ENCODE measurements around the gene RAB1A.

The RAB1A gene

GRCh38 chr2:65085148-65085547, 44.8 kb downstream of the RAB1A start:
- no peak for DNase-seq

DNA sequence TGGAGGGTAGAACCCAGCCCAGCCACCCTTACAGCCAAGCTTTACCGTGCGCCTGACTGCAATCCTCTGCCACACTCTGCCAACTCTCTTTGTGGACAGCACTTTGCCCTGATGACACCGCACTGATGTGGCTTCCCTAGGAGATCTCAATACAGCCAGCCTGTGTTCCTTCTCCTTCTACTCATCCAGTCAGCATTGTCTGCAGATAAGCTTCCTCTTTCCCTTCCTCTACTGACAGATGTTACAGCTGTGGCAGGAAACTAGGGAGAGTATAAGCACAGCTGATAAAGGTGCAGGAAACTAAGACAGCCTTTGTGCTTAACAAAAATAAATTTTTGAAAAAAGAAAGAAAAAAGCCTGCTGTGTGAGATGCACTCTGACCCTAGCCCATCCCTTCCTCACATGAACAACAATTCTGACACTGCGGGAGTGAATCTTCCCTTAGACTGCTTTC, 48.6 kb downstream of the RAB1A start:
- DNase-seq = no peak

- DNase-seq = no peak
Observed at GRCh38 chr2:65079017-65079416, 50.9 kb downstream of the RAB1A start.

DNA sequence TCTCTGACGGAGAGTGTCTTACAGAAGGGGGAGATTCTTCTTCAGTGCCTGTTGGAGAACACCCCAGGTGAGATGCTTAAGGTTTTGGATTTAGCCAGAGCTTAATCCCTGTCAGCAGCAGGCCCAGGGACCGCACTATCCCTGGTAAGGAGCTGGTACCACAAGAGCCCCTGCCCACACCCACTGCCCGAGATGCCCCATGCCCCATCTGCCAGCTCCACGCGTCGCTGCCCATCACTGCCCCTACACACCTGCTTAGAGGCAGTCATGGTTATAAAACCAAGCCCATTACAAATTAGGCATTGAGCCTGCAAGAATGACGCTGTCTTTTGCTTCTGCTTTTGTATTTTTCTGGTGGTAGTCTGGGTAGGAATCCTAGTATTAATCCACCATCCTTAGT, 52.0 kb downstream of the RAB1A start:
- DNase-seq = no peak

- DNase-seq = no peak
Observed at GRCh38 chr2:65076345-65076710, 53.6 kb downstream of the RAB1A start.

DNA sequence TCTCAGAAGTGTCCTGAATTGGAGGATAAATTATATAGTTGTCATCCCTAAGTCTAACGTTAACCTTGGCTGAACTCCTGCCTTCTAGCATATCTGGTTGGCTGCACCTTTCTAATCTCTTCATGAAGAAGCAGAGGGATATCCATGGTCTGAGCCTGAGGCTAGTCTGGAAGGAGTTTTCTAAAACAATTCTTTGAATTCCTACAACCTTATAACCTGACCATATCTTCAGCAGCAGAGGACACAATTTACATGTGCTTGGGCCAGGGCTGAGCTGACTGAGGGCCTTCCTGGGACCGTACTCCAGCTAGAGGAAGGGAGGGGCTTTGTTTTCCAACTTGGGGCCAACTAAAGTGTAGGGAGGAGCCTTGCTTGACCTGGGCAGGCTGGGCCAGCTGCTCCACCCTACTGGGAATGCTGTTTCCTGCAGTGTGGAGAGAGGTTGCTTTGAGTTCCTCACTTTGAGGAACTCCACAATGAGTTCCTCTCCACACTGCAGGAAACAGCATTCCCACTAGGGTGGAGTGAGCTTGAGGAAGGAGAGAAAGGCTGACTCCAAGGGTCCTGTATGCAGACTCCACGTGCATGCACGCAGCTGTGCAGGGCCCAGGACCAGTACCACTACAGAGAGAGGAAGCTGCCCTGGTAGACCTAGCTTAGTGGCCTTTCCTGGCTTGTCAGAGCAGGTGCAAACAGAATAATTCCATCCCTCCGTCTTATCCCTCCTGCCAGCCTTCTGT, 54.1 kb downstream of the RAB1A start:
- DNase-seq = no peak

GRCh38 chr2:65075176-65075575, 54.7 kb downstream of the RAB1A start:
- DNase-seq = no peak

DNA sequence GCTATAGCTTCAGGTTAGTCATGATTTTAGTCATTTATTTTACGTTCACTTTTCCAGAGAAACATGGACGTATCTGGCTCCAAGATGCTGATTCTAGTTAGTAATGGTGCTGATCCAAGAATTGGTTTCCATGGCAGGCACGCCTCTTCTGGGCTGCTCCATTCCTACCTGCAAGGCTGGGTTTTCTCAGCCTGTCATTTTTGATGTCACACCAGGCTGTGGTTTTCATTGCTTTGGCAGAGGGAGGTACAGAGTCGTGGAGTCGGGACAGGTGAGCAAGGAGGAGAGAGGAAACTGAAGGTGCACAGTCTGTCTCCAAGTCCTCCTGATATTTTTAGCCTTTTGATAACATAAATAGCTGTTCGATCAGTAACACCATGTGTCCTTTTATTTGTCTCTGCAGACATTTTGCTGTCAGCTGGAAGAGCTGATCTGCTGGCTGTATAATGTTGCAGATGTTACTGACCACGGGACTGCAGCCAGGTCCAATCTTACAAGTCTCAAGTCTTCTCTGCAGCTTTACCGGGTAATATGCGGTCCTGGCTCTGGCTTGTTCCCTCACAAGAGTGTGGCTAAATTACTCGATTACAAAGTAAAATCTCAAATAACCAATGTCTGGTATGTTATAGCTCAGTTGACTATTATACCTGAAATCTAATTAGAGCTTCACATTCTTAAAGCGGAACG, 55.9 kb downstream of the RAB1A start:
- no peak for DNase-seq

- DNase-seq = no peak
Observed at GRCh38 chr2:65072181-65072970, 57.5 kb downstream of the RAB1A start.

- no peak for DNase-seq
Observed at GRCh38 chr2:65071499-65072180, 58.3 kb downstream of the RAB1A start.

- no peak for DNase-seq
Observed at GRCh38 chr2:65070856-65071255, 59.0 kb downstream of the RAB1A start.

DNA sequence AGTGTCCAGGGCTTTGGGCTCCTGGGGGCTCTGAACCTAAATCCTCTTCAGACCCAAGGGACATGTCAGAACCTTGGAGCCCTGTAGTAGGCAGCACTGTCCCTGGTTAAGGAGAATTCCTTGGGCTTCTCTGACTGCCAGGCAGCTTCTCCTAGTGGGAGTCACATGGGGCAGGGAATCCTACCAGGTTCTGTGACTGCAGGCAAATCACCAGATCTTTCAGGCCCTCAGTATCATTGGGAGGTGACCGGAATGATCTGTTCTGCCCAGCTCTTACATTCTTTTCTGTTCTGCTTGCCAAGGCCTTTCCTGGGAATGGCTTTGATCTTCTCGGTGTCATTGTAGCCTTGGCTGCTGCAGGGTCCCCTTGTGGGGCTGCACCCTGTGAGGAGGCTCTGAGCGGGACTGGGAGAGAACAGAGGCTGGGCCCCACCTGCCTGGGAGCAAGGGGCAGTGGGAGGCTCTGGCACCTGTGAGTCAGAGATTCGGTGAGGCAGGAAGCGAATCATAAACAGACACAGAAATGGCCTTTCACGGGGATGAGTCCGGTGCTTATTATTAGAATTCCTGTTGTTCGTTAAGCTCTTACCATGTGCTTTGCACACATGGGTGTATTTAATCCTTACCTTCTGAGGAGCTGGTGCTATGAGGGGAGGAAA, 59.6 kb downstream of the RAB1A start:
- no peak for DNase-seq

GRCh38 chr2:65069439-65069824, 60.5 kb downstream of the RAB1A start:
- no peak for DNase-seq

- DNase-seq = no peak
Observed at GRCh38 chr2:65067806-65068553, 61.9 kb downstream of the RAB1A start.

- peak; percentile 22 for DNase-seq
Observed at GRCh38 chr2:65064728-65065552, 65.0 kb downstream of the RAB1A start.

GRCh38 chr2:65062843-65063825, 66.8 kb downstream of the RAB1A start:
- DNase-seq = no peak

GRCh38 chr2:65061910-65062339, 68.0 kb downstream of the RAB1A start:
- no peak for DNase-seq

DNA sequence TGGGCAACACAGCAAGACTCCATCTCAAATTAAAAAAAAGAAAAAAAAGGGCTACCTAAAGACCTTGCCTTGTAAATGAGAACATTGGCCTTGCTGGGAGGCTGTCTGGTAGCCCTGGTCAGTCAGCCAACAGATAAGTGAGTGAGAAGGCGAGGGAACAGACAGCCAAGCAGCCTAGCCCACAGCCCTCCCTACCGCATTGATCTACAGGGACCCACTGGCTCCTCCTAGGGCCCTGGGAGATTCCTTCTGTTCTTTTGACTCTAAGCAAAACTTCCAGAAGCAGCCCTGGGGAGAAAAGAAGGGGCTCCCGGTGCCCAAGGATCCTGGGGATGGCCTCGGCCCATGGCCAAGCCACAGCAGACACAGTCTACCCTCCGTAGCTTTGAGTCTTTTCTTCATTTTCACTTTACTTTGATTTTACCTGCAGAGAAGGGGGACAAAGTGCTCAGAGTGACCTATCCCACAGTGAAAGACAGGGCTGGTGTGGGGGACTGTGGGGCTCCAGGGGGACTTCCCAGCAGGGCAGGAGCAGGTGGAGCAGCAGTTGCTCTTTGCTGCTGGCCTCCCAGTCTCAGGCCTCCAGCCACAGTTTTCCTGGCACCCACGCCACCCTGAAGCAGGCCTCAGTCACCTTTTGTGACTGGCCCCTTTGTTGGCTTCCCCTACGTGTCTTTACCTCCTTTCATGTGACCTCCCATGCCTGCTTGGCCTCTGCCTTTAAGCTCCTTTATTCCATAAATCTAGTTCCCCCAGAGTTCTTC, 68.6 kb downstream of the RAB1A start:
- no peak for DNase-seq

GRCh38 chr2:65059071-65059470, 70.8 kb downstream of the RAB1A start:
- DNase-seq = no peak

Measured in NCI-H1092 (cell line).